Ramos (cell line): ENCODE data around the gene KIF21A.

Experiments used
- in situ Hi-C: fragments of 300-500 bp; cut with MboI; formaldehyde crosslinking; loops from one replicate; pipeline ENCODE4 v1.14.3; 2022; ENCODE audit warnings: low sequenced_read_pairs; ENCODE audit not compliant: unreplicated experiment

KIF21A gene

DNA sequence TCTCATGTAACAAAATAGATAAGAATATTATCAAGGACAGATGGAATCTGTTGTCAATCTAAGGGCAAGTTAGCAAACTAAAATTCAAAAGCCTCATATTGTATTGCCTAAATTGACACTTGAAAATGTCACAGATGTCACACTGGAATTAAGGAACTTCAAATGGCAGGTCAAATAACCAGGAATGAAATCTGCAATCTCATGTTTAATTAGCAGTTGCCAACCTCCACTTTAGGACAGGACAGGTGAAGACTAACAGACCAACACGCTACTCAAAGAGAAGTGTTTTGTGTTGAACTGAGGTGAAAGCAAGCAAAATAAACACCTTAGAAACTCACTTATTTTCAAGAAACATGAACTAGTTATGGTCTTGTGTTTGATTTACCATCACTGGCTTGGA lies 11.1 kb downstream of the KIF21A start:
- in situ Hi-C loops = no loop called here

DNA sequence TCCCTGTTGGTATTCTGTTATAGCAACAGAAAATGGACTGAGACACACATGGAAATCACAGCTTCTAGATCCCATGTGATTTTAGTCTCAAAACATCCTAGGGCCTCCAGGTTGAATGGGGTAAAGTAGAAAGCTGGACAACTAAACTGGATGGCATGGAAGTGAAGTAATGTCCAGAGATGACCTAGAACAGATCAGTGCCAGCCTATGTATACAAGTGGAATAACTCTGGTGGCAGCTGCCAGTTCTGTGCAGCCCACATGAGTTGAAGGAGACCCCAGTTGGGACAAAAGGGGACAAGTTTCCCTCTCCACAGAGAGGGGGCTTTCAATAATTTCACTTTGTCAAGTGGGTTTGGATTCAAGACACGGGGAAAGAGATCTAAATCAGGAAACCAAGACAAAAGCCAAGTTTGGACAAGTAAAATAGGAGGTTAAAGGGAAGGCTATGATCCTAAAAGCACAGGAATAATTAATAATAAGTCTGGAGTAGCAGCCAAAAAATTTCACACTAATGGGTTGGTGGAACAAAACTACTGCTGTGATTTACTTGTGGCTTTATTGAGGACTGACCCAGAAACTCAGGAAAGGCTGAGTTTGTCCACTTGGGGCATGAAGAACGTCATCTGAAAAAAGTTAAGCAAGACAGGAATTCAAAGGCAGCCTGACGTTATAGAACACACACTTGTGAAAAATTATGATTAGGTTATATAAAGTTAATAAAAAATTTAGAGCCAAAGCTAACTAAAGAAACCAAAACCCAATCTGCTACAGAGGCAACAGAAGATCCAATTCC lies 11.7 kb downstream of the KIF21A start:
- in situ Hi-C loops = no loop called here

GRCh38 chr12:39429809-39430208 lies 13.1 kb downstream of the KIF21A start:
- in situ Hi-C loops = no loop called here

DNA sequence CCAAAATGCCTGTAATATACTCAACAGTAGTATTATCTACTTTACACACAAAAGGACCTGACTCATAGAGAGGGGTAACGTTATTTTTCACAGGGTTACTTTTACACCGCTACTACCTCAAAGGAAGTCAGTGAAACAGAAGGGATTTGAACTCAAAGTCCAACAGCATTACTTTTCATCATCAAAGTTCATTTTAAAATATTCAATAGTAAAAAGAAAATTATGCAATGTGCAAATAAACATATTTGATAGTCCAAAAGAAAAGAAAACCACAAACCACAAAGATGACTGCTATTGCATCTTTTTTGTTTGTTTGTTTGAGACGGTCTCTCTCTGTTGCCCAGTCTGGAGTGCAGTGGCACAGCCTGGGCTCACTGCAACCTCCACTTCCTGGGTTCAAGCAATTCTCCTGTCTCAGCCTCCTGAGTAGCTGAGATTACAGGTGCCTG lies 15.5 kb downstream of the KIF21A start:
- in situ Hi-C loops = no loop called here

DNA sequence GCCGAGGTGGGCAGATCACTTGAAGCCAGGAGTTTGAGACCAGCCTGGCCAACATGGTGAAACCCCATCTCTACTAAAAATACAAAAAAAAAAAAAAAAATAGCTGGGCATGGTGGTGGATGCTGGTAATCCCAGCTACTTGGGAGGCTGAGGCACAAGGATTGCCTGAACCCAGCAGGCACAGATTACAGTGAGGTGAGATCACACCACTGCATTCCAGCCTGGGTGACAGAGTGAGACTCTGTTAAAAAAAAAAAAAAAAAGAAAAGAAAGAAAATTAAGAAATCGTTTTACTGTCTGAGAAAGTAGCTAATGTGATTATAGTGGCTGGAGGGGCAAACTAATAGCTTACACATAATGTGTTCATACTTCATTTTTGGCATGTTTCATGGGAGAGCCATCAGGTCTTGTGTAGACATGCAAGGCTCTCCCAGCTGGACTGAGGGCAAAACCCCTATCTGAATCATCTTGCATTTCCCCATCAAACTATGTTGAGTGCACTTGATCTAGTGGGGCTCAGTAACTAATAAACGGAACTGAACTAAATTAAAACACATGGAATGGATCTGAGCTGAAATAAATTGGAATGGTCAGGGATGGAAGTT lies 16.2 kb downstream of the KIF21A start:
- in situ Hi-C loops = no loop called here

GRCh38 chr12:39420043-39420442 lies 22.9 kb downstream of the KIF21A start:
- in situ Hi-C loops = no loop called here

DNA sequence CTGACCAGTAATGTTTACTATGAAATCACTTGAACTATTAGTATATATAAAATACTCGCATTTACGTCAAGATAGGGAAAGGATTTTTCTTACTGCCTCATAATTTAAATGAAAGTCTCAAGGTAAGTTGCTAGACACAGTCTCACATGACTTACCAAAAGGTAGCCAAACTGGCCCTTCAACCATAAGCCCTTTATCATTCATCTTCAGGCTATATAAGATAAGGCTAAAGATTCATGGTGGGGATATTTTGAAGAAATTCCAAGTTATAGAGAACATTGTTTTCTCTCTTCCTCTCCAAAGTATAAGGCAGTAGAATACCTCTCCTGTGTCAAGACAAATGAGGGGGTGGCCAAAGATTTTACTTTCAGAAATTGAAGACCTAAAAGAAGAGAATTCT lies 23.4 kb downstream of the KIF21A start:
- in situ Hi-C loops = no loop called here

DNA sequence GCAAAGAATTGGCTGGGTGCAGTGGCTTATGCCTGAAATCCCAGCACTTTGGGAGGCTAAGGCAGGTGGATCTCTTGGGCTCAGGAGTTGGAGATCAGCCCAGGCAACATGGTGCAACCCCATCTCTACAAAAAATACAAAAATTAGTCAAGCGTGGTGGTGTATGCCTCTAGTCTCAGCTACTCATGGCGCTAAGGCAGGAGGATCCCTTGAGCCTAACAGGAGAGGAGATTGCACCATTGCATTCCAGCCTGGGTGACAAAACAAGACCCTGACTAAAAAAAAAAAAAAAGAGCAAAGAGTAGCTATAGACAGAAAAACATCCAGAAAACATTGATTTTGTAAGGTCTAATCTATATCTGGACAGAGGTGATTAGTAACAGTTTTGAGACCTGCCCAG lies 25.0 kb downstream of the KIF21A start:
- in situ Hi-C loops = no loop called here

DNA sequence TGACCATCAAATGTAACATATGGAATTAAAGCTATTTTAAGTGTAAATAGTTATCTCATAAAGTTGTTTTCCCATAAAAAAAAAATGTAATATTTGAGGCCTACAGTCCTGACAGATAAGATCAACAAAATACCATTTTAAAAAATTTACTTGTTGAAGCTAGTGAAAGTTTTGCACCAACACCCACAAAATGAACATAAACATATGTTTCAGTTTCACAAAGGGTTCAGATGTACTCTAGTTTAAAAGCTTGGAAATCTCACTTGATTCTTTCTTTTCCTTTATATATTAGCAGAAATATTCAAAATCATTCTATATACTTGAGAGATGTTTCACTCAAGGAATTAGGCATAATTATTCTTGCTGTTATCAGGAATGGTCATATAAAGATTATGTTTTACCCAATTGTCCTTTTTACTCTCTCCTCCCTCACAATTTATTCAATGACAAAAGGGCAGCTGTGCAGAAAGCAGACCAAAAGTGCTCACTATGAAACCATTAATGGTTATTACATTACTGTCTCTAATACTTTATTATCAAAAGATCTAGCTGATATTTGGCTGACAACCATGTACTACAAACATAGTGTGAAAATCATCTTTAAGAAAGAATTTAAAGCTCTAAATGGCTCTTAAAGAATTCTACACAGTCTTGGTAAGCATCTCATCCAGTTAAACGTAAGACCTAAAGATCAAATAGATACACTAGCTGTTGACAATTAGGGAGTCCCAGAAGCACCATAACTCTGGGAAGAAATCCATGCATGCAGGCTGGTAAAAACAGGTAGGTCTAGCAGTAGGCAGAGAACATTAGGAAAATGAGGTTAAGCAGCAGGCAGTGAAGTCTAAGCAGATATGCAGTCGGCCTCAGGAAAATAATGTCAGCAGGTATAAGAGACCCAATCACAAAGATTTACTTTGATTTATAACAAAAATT lies 28.8 kb downstream of the KIF21A start:
- in situ Hi-C loops = no loop called here

DNA sequence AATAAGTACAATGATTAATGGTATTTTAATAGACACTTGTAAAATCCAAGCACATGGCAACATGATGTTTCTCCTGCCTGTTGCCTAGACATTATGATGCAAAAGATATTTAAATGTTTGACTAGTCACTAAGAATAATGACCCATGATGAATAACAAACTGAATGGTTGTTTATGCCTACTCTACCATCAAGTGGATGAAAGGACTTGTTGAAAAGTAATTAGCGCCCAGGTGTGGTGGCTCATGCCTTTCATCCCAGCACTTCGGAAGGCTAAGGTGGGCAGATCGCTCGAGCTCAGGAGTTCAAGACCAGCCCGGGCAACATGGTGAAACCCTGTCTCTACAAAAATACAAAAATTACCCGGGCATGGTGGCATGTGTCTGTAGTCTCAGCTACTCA lies 30.7 kb downstream of the KIF21A start:
- in situ Hi-C loops = no loop called here

DNA sequence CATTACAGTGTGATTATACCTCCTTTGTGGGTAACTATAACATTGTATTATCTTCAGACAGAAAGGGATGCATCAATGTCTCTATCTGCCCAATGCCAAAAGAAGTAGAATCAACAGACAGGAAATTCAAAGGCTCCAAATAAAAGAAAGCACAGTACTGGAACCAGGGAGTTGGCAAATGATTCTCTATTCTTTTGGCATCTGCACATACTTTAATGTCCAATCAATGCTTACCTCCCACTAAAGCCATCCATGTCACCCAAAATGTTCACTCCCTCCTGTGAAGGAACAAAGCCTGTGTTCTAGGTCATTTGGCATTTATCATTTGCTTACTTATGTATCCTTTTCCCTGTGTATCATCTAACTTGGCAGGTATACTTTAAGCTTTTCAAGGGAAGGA lies 36.7 kb downstream of the KIF21A start:
- in situ Hi-C loops = no loop called here

GRCh38 chr12:39405580-39405979 lies 37.3 kb downstream of the KIF21A start:
- in situ Hi-C loops = no loop called here

GRCh38 chr12:39404000-39404399 lies 38.9 kb downstream of the KIF21A start:
- in situ Hi-C loops = no loop called here

GRCh38 chr12:39403376-39403775 lies 39.5 kb downstream of the KIF21A start:
- in situ Hi-C loops = no loop called here

- in situ Hi-C loops = no loop called here
Measured at GRCh38 chr12:39402922-39403321, 40.0 kb downstream of the KIF21A start.

GRCh38 chr12:39401459-39401858 lies 41.5 kb downstream of the KIF21A start:
- in situ Hi-C loops = no loop called here

- in situ Hi-C loops = no loop called here
Measured at GRCh38 chr12:39395866-39396265, 47.1 kb downstream of the KIF21A start.

DNA sequence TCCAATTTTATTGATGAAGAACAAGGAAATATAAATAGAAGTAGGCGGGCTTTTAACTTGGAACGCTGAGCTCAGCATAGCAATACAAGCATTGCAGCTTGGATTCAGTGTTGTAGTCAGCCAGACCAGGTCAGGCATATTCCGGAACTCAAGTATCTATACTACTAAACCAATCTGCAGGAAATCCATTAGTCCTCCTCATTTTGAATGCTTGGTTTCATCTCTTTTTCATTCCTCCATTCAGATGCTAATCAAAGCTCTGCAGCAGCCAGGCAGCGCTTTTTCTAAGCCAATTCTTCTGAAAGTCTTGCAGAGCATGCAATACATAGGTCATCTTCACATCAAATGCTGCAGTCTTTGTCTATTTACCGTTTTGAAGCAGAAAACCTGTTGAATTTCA lies 49.0 kb downstream of the KIF21A start:
- in situ Hi-C loops = no loop called here

GRCh38 chr12:39393179-39393578 lies 49.7 kb downstream of the KIF21A start:
- in situ Hi-C loops = no loop called here

DNA sequence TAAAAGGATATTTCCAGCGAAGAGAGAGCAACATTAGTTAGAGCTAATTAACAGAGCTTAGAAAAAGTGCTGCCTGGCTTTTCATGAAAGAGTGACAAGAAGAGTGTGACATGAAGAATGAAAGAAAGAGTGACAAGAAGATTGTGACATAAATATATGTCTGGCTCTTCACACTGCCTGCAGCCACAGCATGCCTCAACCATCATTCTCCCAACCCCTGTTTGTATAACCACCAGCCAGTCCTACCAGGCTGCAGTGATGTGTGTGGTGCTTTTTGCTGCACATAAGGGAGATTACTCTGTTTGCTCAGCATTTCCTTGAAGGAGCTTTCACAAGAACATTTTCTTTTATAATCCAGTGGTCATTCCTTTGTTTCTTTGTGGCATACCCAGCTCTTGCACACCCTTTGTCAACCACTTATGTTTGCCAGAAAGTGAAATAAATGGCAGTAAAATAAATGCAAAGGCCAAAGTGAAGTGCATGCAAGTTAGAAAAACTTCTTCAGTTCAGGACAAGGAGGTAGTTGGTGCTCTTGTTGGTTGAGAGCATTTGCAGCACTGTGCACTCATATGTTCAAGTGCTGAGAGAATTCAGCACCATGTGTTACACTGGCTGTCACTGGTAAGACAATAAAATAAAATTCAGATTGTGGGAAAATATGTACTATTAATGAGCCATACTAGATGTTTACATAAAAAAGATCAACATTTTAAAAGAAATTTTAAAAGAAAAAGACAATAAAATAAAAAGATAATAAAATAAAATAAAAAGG lies 50.6 kb downstream of the KIF21A start:
- in situ Hi-C loops = no loop called here
